KOPT-K1 (cell line): ENCODE data around the gene TRIM65.

ENCODE experiments used
- H3K27ac ChIP-seq: fragments of 200-600 bp; sonication (generic); 2 replicates; pipeline ENCODE4 v1.5.1; 2016; ENCODE audit warnings: antibody characterized with exemption, mild to moderate bottlenecking, low read depth, low read length; ENCODE audit not compliant: poor library complexity, severe bottlenecking
- H3K36me3 ChIP-seq: fragments of 200-600 bp; sonication (generic); 2 replicates; pipeline ENCODE4 v1.5.1; 2017; ENCODE audit warnings: antibody characterized with exemption, mild to moderate bottlenecking, low read length, moderate library complexity; ENCODE audit not compliant: insufficient read depth
- H3K9me3 ChIP-seq: fragments of 200-600 bp; sonication (generic); 2 replicates; pipeline ENCODE4 v1.5.1; 2017; ENCODE audit warnings: antibody characterized with exemption, low read length, mild to moderate bottlenecking; ENCODE audit not compliant: insufficient read depth, poor library complexity, severe bottlenecking

The TRIM65 gene

GRCh38 chr17:75922963-75923874, 26.5 kb upstream of the TRIM65 start:
- no peak overlapping the region for H3K27ac ChIP-seq
- H3K9me3 ChIP-seq, result no peaks in the 10 kb centered on the region
- peaks cover 66% of the 10 kb centered on the region; the same call in 1 of the 2 replicates for H3K36me3 ChIP-seq

DNA sequence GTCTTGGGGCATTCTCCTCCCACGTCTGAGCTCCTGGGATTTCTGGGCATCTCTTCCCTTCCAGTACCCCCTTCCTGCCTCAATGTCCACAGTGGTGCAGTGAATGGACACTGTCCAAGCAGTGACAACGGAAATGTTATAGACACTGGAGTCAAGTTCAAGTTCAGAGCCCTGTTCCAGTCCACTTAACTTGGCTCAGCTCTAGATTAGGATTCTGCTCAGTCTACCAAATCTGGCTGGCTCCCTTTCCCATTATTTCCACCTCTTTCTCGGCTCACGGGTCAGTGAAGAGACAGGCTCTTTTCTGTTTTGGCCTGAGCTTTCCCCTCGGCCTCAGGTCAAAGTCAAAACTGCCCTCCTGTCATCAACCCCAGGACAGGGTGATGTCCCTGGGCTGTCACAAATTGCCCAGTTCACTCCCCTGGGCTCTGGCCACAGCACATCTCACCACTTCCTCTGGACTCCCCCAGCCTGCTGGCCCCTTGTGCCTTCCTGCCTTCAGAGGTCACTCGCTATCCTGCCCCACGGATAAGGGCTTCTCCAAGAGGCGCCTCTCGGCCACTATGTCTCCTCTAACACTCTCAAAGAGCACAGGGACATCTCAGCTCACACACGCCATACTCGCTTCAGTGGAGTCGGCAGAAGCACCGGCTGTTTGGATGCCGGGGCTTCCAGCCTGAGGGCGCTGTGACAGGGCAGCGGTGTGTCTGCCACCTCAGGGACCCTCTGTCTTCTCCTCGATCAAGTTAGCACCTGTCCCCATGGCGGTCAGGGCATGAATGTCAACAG, 25.6 kb upstream of the TRIM65 start:
- Histone ChIP-seq H3K36me3 (peaks cover 75% of the 10 kb centered on the region; the same call in 1 of the 2 replicates), H3K9me3 (no peaks in the 10 kb centered on the region), H3K27ac (no peak overlapping the region)

DNA sequence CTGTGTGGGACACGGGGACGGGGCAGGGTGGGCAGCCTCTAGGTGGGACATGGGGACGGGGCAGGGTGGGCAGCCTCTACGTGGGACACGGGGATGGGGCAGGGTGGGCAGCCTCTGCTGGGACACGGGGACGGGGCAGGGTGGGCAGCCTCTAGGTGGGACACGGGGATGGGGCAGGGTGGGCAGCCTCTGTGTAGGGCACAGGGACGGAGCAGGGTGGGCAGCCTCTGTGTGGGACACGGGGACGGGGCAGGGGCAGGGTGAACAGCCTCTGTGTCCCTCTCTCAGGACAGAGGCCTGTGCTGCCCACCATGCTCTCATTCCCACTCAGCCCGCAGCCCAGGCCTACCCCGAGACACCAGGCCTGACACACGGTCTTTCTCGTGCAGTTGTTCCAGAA, 24.8 kb upstream of the TRIM65 start:
- Histone ChIP-seq H3K9me3 (no peaks in the 10 kb centered on the region), H3K27ac (no peak overlapping the region), H3K36me3 (peaks cover 72% of the 10 kb centered on the region; the same call in 1 of the 2 replicates)

GRCh38 chr17:75920045-75920560, 23.4 kb upstream of the TRIM65 start:
- Histone ChIP-seq H3K36me3 (peaks cover 57% of the 10 kb centered on the region; the same call in 1 of the 2 replicates), H3K9me3 (no peaks in the 10 kb centered on the region), H3K27ac (no peak overlapping the region)

DNA sequence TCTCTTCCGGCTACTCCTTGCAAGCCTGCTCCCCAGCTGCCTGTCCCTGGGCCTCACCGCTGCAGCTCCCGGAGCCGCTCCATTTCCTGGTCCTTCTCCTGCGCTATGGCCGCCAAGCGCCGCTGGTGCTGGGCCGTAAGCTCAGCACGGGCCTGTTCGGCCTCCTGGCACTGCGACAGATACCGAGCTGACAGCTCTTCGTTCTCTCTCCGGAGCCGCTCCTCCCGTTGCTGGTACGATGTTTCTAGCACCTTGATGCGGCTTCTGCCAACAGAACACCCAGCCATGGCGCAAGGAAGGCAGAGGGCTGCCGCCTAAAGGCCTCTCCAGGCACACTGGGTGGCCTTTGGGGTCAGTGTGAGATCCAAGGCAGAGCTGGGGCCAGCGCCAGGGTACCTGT, 22.9 kb upstream of the TRIM65 start:
- H3K36me3 ChIP-seq, result peaks cover 56% of the 10 kb centered on the region; the same call in 1 of the 2 replicates
- H3K9me3 ChIP-seq, result no peaks in the 10 kb centered on the region
- no peak overlapping the region for H3K27ac ChIP-seq

DNA sequence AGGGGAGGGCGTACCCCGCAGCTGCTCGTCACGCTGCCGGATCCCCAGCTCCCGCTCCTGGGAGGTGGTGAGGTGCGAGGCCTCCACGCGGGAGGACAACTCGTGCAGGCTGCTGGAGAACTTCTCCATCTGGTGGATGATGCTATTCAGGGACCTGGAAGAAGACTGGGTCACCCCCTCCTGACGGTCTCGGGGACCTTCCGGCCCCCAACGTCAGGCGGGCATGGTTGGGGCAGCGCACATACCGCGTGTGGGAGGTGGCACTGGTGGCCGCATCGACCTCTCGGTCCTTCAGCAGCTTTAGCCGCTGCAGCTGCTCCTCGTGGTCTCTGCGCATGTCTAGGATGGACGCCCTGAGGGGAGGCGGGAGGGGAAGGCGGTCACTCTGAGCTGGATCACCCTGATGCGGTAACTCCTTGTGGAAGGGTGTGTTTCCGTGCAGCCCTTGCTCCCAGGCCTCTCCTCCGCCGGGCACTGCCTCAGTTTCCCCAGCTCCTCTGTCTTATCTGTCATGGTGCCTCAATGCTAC, 21.2 kb upstream of the TRIM65 start:
- H3K27ac ChIP-seq, result peak overlapping the region; percentile 31
- H3K9me3 ChIP-seq, result no peaks in the 10 kb centered on the region
- H3K36me3 ChIP-seq, result peaks cover 63% of the 10 kb centered on the region

- no peaks in the 10 kb centered on the region for H3K9me3 ChIP-seq
- H3K36me3 ChIP-seq, result peaks cover 63% of the 10 kb centered on the region
- H3K27ac ChIP-seq, result peak overlapping the region; percentile 31
These were observed 20.6 kb upstream of the TRIM65 start for GRCh38 chr17:75917141-75917916.

GRCh38 chr17:75915268-75915667, 18.5 kb upstream of the TRIM65 start:
- Histone ChIP-seq H3K27ac (no peak overlapping the region), H3K9me3 (no peaks in the 10 kb centered on the region), H3K36me3 (peaks cover 57% of the 10 kb centered on the region)

DNA sequence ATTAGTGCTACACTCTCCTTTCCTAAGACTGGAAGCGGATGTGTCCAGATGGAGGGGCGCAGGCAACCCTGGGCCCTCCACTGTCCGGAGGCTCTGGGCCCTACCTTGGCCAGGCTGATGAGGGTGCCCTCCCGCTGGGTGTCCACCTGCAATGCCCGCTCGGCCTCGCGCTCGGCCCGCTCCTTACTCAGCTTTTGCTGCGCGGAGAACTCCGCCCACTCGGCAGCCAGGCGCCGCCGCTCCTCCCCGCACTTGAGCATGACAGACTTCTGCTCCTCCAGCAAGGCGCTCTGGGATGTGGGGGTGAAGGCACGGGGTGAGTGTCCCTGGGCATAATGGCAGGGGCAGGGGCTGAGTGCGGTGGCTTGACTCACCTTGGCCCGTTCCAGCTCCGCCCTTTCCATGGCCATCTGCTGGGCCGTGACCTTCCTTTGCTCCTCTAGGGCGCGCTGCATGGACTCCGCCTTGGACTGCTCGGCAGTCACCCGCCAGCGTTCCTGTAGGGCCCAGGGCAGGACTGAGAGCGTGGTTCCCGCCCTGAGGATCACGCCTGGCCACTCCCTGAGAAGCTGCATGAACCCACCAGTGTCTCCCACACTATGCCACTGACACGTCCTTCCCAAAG, 18.0 kb upstream of the TRIM65 start:
- Histone ChIP-seq H3K36me3 (peaks cover 57% of the 10 kb centered on the region), H3K9me3 (no peaks in the 10 kb centered on the region), H3K27ac (no peak overlapping the region)

GRCh38 chr17:75913537-75914210, 16.9 kb upstream of the TRIM65 start:
- Histone ChIP-seq H3K27ac (no peak overlapping the region), H3K36me3 (peaks cover 46% of the 10 kb centered on the region), H3K9me3 (no peaks in the 10 kb centered on the region)

DNA sequence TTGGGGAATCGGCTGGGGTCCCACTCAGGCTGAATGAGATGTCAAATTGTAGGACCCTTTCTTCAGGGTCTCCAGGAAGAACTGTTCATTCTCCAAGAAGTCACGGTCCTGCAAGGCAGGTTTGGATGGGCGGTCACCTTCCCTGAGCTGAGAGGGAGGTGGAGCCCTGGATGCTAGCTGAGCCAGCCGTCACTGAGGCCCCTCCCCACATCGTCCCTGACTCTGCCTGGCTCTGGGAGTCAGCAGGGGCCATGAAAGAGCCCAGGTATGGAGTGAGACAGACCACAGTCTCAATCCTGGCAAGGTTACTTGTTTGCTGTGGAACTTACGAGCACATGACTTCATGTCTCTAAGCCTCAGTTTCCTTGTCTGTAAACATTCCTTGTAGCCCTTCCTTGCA, 13.9 kb upstream of the TRIM65 start:
- peak overlapping the region; percentile 66 for H3K27ac ChIP-seq
- peaks cover 32% of the 10 kb centered on the region for H3K36me3 ChIP-seq

GRCh38 chr17:75909812-75910274, 13.1 kb upstream of the TRIM65 start:
- Histone ChIP-seq H3K27ac (peak overlapping the region; percentile 66), H3K9me3 (no peaks in the 10 kb centered on the region)

More for the DNA sequence above, 13.9 kb upstream of the TRIM65 start:
- H3K9me3 ChIP-seq, result no peaks in the 10 kb centered on the region

DNA sequence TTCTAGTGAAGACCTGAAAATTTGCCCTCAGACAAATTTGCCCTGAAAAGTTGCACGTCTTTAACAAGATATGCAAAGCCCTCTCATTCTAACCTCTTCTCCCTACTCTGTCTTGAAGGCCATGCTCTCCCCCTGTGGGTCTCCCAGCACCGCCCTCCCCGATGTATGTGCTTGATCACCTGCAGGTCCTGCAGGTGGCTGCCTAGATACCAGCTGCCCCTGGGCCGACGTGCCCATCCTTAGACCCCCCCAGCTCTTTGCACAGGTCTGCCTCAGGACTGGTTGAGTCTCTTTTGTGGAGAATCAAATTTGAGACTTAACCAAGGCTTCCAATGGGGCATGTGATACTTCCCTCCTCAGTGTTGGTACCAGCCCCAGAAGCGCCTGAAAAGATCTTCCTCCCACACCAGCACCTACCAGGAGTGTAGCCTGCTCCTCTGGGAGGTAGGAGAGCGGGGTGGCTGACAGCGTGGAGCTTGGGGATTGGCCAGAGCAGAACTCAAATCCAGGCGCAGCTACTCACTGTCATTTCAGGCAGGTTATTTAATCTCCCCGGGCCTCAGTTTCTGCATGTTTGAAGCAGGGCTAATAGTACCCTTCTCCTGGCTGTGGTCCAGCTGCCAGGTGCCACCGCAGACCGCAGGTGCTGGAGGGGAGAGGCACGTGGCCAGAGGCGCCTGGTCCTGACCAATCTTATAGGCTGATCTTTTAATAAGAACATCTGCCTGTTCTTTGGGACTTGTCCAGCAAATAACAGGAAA, 12.5 kb upstream of the TRIM65 start:
- H3K36me3 ChIP-seq, result peaks cover 25% of the 10 kb centered on the region
- no peaks in the 10 kb centered on the region for H3K9me3 ChIP-seq
- peak overlapping the region; percentile 66 for H3K27ac ChIP-seq

More at GRCh38 chr17:75909812-75910274, 13.1 kb upstream of the TRIM65 start:
- peaks cover 31% of the 10 kb centered on the region for H3K36me3 ChIP-seq
